ENCODE measurements around the gene BRI3BP.
A peak's percentile ranks its signal among the peaks of the same experiment; 100 is the strongest.
"Not testable (repeated sequence)": the region's sequence is repeated elsewhere in the genome, so short reads cannot be mapped to it uniquely, and the experiment has no call there.

BRI3BP gene

DNA sequence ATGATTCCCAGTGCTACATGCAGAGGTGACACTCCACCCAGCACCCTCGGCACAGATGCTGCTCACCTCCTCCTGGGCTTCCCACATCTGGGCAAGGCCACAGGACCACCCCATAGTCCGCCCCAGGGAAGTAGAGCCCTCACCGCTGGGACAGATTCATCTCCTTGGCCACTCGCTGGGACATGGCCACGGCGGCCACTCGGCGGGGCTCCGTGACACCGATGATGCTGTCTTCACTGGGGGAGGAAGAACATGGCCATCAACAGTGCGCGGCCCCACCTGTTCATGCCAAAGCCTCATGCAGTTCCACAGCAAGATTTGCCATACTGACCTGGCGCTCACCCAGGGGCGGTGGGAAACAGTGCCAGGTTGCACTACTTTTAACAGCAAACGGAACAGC, 18.2 kb upstream of the BRI3BP start:
- DNase-seq, result no peak

GRCh38 chr12:124976999-124977398, 16.4 kb upstream of the BRI3BP start:
- no peak for DNase-seq

- no peak for DNase-seq
These were observed 13.9 kb upstream of the BRI3BP start for GRCh38 chr12:124979568-124979967.

- DNase-seq, result no peak
These were observed 13.2 kb upstream of the BRI3BP start for GRCh38 chr12:124980098-124980892.

DNA sequence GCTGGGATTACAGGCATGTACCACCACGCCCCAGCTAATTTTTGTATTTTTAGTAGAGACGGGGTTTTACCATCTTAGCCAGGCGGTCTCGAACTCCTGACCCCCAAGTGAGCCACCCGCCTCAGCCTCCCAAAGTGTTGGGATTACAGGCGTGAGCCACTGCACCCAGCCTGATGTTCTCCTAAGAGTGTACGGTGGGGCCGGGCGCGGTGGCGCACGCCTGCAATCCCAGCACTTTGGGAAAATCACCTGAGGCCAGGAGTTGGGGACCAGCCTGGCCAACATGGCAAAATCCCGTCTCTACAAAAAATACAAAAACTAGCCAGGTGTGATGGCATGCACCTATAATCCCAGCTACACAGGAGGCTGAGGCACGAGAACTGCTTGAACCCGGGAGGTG, 6.6 kb upstream of the BRI3BP start:
- not testable (repeated sequence) for DNase-seq

- DNase-seq, result peak; percentile 77 to 78
These were observed 395 bp upstream of the BRI3BP start for GRCh38 chr12:124992874-124993625.

GRCh38 chr12:124994437-124994975, 1.1 kb downstream of the BRI3BP start:
- no peak for DNase-seq

- no peak for DNase-seq
These were observed 1.9 kb downstream of the BRI3BP start for GRCh38 chr12:124995200-124995961.

GRCh38 chr12:124998705-124999104, 5.3 kb downstream of the BRI3BP start:
- no peak for DNase-seq

GRCh38 chr12:125001636-125002035, 8.2 kb downstream of the BRI3BP start:
- DNase-seq, result no peak

DNA sequence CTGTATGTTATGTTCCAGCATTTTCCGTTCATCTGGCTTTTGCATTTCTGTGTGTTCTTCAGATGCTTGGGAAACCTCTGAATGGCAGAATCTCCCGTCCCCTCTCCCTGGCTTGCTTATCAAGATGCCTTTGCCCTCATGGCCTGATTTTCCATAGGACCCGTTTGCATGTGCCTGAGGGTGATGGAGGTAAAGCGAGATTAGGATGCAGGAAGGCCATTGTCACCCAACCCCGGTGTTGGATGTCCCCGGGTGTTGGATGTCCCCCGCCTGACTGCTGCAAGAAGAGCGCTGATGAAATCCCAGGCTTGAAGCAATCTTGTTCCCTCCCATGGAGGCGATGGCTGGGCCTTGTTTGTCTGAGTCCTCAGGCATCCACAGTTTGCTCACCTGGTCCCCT, 9.6 kb downstream of the BRI3BP start:
- DNase-seq, result no peak

GRCh38 chr12:125004621-125005020, 11.2 kb downstream of the BRI3BP start:
- no peak for DNase-seq

GRCh38 chr12:125005652-125006051, 12.2 kb downstream of the BRI3BP start:
- DNase-seq, result no peak

DNA sequence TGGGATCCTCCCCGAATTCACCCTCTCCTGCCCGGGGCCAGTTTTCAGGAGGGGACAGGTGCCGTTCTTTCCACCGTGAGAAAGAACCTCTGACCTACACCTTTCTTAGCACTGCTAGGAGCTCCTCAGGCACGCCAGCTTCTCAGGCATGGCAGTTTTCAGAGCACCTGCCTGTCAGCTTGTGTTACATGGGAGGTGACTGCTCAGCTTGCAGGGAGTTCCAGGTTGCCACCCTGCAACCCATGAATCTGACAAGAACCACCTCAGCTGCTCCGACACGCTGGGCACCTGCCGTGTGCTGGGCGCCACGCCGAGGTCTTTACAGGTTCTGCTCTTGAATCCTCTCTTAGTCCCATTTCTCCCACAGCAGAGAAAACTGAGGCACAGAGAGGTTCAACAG, 12.9 kb downstream of the BRI3BP start:
- DNase-seq, result no peak

- DNase-seq, result no peak
These were observed 20.5 kb downstream of the BRI3BP start for GRCh38 chr12:125013816-125014442.

DNA sequence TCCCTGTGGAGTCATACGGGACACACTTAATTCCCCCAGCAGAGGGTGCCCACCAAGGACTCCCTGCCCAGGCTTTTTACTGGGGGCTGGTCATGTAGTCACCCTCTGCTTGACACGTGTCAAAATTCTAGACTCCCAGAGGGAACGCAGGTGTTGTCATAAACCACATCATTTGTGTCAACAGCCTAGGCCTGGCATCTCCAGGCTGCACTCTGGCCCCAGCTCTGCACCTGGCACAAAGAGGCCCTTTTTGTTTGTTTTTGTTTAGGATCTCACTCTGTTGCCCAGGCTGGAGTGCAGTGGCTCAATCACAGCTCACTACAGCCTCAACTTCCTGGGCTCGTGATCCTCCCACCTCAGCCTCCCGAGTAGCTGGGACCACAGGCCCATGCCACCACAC, 21.1 kb downstream of the BRI3BP start:
- no peak for DNase-seq

GRCh38 chr12:125015680-125016310, 22.4 kb downstream of the BRI3BP start:
- no peak for DNase-seq

GRCh38 chr12:125017801-125018200, 24.4 kb downstream of the BRI3BP start:
- no peak for DNase-seq

DNA sequence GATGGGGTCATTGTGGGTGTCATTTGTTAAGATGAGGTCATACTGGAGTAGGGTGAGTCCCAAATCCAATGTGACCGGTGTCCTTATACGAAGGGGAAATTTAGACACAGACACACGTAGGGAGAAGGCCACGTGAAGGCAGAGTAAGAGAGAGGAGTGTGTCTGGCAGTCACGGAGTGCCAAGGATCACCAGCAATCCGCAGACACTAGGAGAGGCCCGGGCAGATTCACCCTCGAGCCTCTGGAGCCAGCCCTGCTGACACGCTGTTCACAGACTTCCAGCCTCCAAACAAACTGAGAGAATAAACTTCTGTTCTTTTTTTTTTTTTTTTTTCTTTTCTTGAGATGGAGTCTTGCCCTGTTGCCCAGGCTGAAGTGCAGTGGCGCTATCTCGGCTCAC, 24.9 kb downstream of the BRI3BP start:
- DNase-seq, result no peak

- DNase-seq, result no peak
These were observed 27.7 kb downstream of the BRI3BP start for GRCh38 chr12:125021096-125021495.

DNA sequence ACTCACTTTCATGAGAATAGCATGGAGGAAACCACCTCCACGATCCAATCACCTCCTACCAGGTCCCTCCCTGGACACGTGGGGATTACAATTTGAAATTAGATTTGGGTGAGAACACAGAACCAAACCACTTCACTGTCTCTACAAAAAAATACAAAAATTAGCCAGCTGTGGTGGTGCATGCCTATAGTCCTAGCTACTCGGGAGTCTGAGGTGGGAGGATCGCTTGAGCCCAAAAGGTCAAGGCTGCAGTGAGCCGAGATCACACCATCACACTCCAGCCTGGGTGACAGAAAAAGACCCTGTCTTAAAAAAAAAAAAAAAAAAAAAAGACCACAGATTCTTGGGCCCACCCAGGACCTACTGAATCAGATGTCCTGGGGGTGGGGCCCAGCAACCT, 28.3 kb downstream of the BRI3BP start:
- no peak for DNase-seq

- DNase-seq, result no peak
These were observed 29.6 kb downstream of the BRI3BP start for GRCh38 chr12:125023065-125023464.

Measured in stimulated activated CD4-positive, alpha-beta T cell treated with anti-CD3 and anti-CD28 coated beads, Interleukin-2, amount 100 ng/mL, for 48 hours (primary cell).